KBM-7 (cell line): ENCODE data around the gene TNFRSF6B.
A peak's percentile ranks its signal among the peaks of the same experiment; 100 is the strongest.
"Not testable (repeated sequence)": the region's sequence is repeated elsewhere in the genome, so short reads cannot be mapped to it uniquely, and the experiment has no call there.

Experiments
- DNase-seq: peaks from one replicate; pipeline ENCODE4 v3.0.0-alpha.2; 2015
- in situ Hi-C: fragments of 300-500 bp; cut with MboI; formaldehyde crosslinking; loops from 2 replicates; pipeline ENCODE4 v1.14.3; 2020; ENCODE audit warnings: low sequenced_read_pairs, low pct_unique_long_range_greater_than_20kb, mixed read lengths

TNFRSF6B gene

GRCh38 chr20:63703976-63704748 lies 7.7 kb downstream of the TNFRSF6B start:
- in situ Hi-C loops, result no loop called here
- no peak for DNase-seq

DNA sequence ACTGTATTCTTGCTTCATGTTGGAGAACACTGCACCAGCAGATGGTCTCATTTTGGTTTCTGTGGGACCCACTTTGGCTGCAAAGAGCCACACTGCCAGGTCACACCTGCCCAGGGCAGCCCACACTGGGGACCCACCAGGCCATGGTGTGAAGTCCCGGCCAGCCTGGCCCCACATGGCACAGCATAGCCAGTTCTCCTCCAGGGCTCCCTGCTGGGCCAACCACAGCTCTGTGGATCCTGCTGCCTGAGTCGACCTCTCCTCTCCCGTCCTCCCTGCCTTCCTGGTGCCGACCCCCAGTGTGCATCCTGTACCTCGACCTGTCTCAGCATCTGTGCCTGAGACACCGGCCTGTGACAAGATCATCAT lies 8.3 kb downstream of the TNFRSF6B start:
- in situ Hi-C loops, result no loop called here
- DNase-seq, result no peak

DNA sequence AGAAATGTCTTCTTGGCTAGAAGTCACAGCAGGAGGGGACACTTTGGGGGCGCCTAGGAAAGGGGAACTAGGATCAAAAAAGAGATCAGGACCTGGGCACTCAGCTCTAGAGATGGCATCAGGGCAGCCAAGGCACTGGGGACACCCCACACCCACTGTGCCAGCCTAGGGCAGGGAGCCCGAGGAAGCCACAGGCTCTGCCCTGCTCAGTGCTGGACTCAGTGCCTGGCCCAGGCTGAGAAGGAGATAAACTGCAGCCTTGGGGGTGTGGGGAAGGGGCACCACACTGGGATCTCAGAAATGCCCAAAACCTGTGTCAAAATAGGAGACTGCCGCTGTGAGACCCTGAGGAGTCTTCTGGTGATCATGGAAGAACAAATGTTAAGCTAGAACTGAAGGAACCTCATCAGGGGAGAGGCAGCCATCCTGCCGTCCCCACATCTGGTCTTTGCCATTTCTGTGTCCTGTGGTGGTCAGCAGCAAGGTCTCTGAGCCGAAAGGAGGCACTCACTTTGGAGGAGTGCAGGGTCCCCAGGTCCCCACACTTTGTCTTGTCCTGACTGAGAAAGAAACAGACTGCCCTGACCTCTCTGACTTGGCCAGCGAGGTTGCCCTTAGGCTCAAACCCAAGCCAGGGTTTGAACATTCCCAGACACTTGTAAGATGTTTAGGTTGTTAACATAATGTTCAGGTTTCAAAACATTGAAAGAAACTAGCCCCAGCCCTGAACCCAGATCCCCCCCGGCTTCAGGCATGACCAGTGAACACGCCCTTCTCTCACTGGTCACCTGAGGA lies 9.0 kb downstream of the TNFRSF6B start:
- DNase-seq, result no peak
- in situ Hi-C loops, result no loop called here

DNA sequence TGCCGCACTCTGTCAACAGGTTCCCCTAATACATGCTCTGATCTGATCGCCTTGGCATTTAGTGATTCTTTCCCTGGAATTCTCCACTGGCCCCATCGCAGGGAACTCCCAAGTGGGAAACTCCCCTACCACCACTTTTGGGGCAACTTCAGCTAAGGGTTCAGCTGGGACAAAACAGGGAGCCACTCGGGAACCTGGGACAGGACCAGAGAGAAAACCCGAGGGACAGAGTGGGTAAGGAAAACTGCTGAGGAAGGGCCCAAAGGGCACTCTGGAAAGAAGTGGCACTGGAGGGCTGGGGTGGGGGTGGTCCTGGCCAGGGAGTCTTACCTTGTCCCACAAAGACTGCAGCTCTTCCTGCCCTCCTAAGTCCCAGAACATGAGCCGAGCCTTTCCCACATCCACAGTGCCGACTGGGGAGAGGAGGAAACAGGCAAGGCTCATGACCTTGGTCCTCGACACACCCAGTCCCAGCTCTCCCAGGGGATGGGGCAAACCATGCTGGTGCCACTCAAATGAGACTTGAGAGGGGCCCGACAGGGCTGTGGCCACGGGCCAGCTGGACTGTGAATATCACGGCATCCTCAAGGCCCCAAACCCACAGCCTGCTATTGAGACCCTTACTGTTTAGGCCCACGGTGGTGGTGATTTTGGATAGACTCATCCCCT lies 9.7 kb downstream of the TNFRSF6B start:
- no peak for DNase-seq
- in situ Hi-C loops, result no loop called here

- DNase-seq, result peak; percentile 67
- in situ Hi-C loops, result no loop called here
Measured at GRCh38 chr20:63706852-63707557, 10.6 kb downstream of the TNFRSF6B start.

GRCh38 chr20:63707558-63708300 lies 11.3 kb downstream of the TNFRSF6B start, which contains the start of the genes ARFRP1 and ZGPAT:
Gene ARFRP1 (minus strand): TSS chr20:63707976. CDS start chr20:63707091, 885 bp downstream.
Gene ZGPAT (plus strand): TSS chr20:63708039. CDS start chr20:63708581, 542 bp downstream.
- DNase-seq, result peak; percentile 90
- in situ Hi-C loops, result no loop called here

DNA sequence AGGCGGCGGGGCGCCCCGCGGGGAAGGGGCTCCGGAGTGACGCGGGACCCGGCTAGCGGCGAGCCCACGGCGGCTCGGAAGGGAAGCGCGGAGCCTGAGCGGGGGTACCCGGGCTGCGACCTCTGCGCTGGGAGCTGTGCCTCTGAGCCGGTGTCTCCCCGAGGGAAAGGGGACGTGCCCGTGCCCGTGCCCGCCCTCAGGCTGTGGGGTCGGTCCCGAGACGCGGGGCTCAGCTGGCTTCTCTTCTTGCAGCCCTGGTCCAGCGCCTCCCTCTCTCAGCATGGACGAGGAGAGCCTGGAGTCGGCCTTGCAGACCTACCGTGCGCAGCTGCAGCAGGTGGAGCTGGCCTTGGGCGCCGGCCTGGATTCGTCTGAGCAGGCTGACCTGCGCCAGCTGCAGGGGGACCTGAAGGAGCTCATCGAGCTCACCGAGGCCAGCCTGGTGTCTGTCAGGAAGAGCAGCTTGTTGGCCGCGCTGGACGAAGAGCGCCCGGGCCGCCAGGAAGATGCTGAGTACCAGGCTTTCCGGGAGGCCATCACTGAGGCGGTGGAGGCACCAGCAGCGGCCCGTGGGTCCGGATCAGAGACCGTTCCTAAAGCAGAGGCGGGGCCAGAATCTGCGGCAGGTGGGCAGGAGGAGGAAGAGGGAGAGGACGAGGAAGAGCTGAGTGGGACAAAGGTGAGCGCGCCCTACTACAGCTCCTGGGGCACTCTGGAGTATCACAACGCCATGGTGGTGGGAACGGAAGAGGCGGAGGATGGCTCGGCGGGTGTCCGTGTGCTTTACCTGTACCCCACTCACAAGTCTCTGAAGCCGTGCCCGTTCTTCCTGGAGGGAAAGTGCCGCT lies 12.1 kb downstream of the TNFRSF6B start:
- no peak for DNase-seq
- in situ Hi-C loops, result no loop called here

GRCh38 chr20:63709149-63709527 lies 12.7 kb downstream of the TNFRSF6B start:
- DNase-seq, result no peak
- in situ Hi-C loops, result no loop called here

- in situ Hi-C loops, result no loop called here
- no peak for DNase-seq
Measured at GRCh38 chr20:63711085-63711645, 14.7 kb downstream of the TNFRSF6B start.

- in situ Hi-C loops, result no loop called here
- no peak for DNase-seq
Measured at GRCh38 chr20:63712191-63712590, 15.7 kb downstream of the TNFRSF6B start.

- in situ Hi-C loops, result no loop called here
- no peak for DNase-seq
Measured at GRCh38 chr20:63714858-63715257, 18.4 kb downstream of the TNFRSF6B start.

GRCh38 chr20:63718996-63719395 lies 22.5 kb downstream of the TNFRSF6B start:
- in situ Hi-C loops, result no loop called here
- no peak for DNase-seq

GRCh38 chr20:63722967-63723622 lies 26.6 kb downstream of the TNFRSF6B start:
- in situ Hi-C loops, DNase-seq: not testable (repeated sequence)

- in situ Hi-C loops, DNase-seq: not testable (repeated sequence)
Measured at GRCh38 chr20:63730189-63730733, 33.8 kb downstream of the TNFRSF6B start.

DNA sequence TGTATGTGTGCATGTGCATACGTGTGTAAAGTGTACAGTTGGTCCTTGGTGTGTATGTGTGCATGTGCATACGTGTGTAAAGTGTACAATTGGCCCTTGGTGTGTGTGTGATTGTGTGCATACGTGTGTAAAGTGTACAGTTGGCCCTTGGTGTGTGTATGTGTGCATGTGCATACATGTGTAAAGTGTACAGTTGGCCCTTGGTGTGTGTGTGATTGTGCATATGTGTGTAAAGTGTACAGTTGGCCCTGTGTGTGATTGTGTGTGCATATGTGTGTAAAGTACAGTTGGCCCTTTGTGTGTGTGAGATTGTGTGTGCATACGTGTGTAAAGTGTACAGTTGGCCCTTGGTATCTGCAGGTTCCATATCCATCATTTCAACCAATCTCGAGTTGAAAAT lies 35.0 kb downstream of the TNFRSF6B start:
- in situ Hi-C loops, result no loop called here
- no peak for DNase-seq

DNA sequence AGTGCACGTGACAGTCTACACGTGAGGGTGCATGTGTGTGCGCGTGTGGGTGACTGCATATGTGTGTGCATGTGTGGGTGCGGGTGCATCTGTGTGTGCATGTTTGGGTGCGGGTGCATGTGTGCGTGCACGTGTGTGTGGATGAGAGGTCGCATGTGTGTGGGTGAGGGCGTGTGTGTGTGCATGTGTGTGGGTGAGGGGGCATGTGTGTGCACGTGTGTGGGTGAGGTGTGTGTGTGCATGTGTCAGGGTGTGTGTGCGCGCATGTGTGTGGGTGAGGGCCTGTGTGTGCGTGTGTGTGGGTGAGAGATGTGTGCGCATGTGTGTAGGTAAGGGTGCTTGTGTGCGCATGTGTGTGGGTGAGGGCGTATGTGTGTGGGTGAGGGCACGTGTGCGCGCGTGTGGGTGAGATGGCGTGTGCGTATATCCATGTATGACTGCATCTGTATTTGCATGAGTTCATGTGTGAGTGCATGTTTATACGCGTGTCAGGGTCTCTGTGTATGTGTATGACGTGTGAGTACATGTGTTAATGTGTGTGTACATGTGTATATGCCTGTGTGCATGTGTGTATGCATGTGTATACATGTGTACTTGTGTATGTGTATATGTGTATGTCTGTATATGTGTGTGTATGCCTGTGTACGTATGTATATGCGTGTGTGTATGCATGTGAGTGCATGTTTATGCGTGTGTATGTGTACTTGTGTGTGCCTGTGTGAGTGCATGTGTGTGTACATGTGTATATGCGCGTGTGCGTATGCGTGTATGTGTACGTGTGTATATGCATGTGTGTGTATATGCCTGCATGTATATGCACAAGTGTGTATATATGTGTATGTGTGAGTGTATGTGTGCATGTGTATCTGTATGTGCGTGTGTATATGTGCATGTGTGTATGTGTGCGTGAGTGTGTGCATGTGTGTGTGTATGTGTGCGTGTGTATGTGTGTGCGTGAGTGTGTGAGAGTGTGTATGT lies 36.0 kb downstream of the TNFRSF6B start:
- in situ Hi-C loops, result no loop called here
- DNase-seq, result no peak
